GM23338 (cell line): ENCODE measurements around the gene MT1F. TPM values are rescaled to one million over a fixed set of nuclear protein-coding genes. Genes with fewer than 3 reads are reported as not detected.

Experiments
- ATAC-seq: fragments of 200-7000 bp; cut with Tn5 transposase; 3 replicates; pipeline ENCODE4 v1.9.1; 2020
- DNase-seq: peaks from one replicate; pipeline ENCODE4 v3.0.0-alpha.2; 2015; ENCODE audit warnings: low spot score
- H2AFZ ChIP-seq: fragments of 200-600 bp; sonication (generic); 2 replicates; pipeline ENCODE4 v1.8.0; 2016; ENCODE audit warnings: antibody characterized with exemption, mild to moderate bottlenecking, moderate library complexity
- H3F3A ChIP-seq: fragments of 200-600 bp; sonication (generic); replicated peaks from 2 replicates; pipeline ENCODE4 v1.8.0; 2017; ENCODE audit warnings: antibody characterized with exemption, mixed run types, low read depth
- H3K27ac ChIP-seq: fragments of 200-600 bp; sonication (generic); 2 replicates; pipeline ENCODE4 v1.6.1; 2016; ENCODE audit warnings: low read depth
- H3K27me3 ChIP-seq: fragments of 200-600 bp; sonication (generic); 2 replicates; pipeline ENCODE4 v1.8.0; 2016; ENCODE audit warnings: mild to moderate bottlenecking, mixed run types, moderate library complexity; ENCODE audit not compliant: insufficient read depth
- H3K36me3 ChIP-seq: fragments of 200-600 bp; sonication (generic); 2 replicates; pipeline ENCODE4 v1.8.0; 2016; ENCODE audit warnings: mild to moderate bottlenecking; ENCODE audit not compliant: insufficient read depth
- H3K4me1 ChIP-seq: fragments of 200-600 bp; sonication (generic); 2 replicates; pipeline ENCODE4 v1.8.0; 2016; ENCODE audit warnings: mild to moderate bottlenecking, moderate library complexity; ENCODE audit not compliant: insufficient read depth
- H3K4me2 ChIP-seq: fragments of 200-600 bp; sonication (generic); 2 replicates; pipeline ENCODE4 v1.7.1; 2017; ENCODE audit warnings: mixed run types
- H3K4me3 ChIP-seq: fragments of 200-600 bp; sonication (generic); 2 replicates; pipeline ENCODE4 v1.6.1; 2016; ENCODE audit warnings: mixed run types
- H3K79me2 ChIP-seq: fragments of 200-600 bp; sonication (generic); replicated peaks from 2 replicates; pipeline ENCODE4 v1.8.0; 2017; ENCODE audit warnings: mild to moderate bottlenecking; ENCODE audit not compliant: insufficient read depth
- H3K9me2 ChIP-seq: fragments of 200-600 bp; sonication (generic); 2 replicates; pipeline ENCODE4 v1.8.0; 2017; ENCODE audit not compliant: insufficient read depth
- H4K20me1 ChIP-seq: fragments of 200-600 bp; sonication (generic); replicated peaks from 2 replicates; pipeline ENCODE4 v1.8.0; 2017; ENCODE audit warnings: mild to moderate bottlenecking; ENCODE audit not compliant: insufficient read depth
- H3K27ac Mint-ChIP-seq: 2 replicates; pipeline ENCODE4 v1.8.0; 2020; ENCODE audit warnings: inconsistent platforms, mild to moderate bottlenecking, moderate library complexity, mixed read lengths
- H3K27me3 Mint-ChIP-seq: 3 replicates; pipeline ENCODE4 v1.8.0; 2022; ENCODE audit warnings: low read depth, mild to moderate bottlenecking, moderate library complexity, mixed read lengths, inconsistent platforms; ENCODE audit not compliant: insufficient read depth, poor library complexity
- H3K36me3 Mint-ChIP-seq: 3 replicates; pipeline ENCODE4 v1.8.0; 2021; ENCODE audit warnings: low read depth, mild to moderate bottlenecking, inconsistent platforms, moderate library complexity, mixed read lengths
- H3K4me1 Mint-ChIP-seq: 3 replicates; pipeline ENCODE4 v1.8.0; 2020; ENCODE audit warnings: mild to moderate bottlenecking, inconsistent platforms, mixed read lengths
- H3K4me3 Mint-ChIP-seq: 3 replicates; pipeline ENCODE4 v1.8.0; 2021; ENCODE audit warnings: moderate library complexity, mild to moderate bottlenecking, inconsistent platforms, mixed read lengths
- H3K9me3 Mint-ChIP-seq: 3 replicates; pipeline ENCODE4 v1.8.0; 2020; ENCODE audit warnings: moderate library complexity, mild to moderate bottlenecking, inconsistent platforms, mixed read lengths
- EZH2 ChIP-seq: fragments of 200-600 bp; sonication (generic); IDR thresholded peaks from one replicate; pipeline ENCODE4 v1.8.0; 2017; ENCODE audit warnings: antibody characterized with exemption, mild to moderate bottlenecking, low read depth; ENCODE audit not compliant: unreplicated experiment
- EZH2phosphoT487 ChIP-seq: fragments of 200-600 bp; sonication (generic); IDR thresholded peaks from one replicate; pipeline ENCODE4 v1.8.1; 2018; ENCODE audit warnings: antibody characterized with exemption; ENCODE audit not compliant: unreplicated experiment
- JUNB ChIP-seq: IDR thresholded peaks from one replicate; pipeline ENCODE4 v1.6.1; 2016; ENCODE audit warnings: antibody characterized with exemption; ENCODE audit not compliant: unreplicated experiment
- POLR2AphosphoS5 ChIP-seq: IDR thresholded peaks from 2 replicates; pipeline ENCODE4 v1.6.1; 2016; ENCODE audit warnings: antibody characterized with exemption, low read depth
- STAT1 ChIP-seq: IDR thresholded peaks from one replicate; pipeline ENCODE4 v1.6.1; 2016; ENCODE audit warnings: antibody characterized with exemption; ENCODE audit not compliant: unreplicated experiment
- ZNF331 ChIP-seq: fragments of 250-450 bp; sonication (Bioruptor Pico); IDR thresholded peaks from 2 replicates; pipeline ENCODE4 v1.5.0; 2020; ENCODE audit warnings: low read depth, mild to moderate bottlenecking, moderate library complexity
- polyA plus RNA-seq: library from polyadenylated mRNA; unstranded; fragments of >200 nt; fragmentation: Nextera tagmentation; extraction: Ambion mirVana; gene quantifications from 2 replicates; pipeline ENCODE4 v1.2.1, GENCODE V29; 2016
- total RNA-seq: library from RNA; depleted of rRNA; stranded (reverse); fragments of >200 nt; shearing (Covaris generic); gene quantifications from 2 replicates; pipeline ENCODE4 v1.2.3, GENCODE V29; 2014
- TF ChIP-seq, protein P1 (sequence below): IDR thresholded peaks from 2 replicates; pipeline ENCODE4 v1.6.1; 2016; ENCODE audit warnings: antibody characterized with exemption
- TF ChIP-seq, protein P2 (sequence below), 2 experiments: fragments of 200-600 bp in 1 of 2; sonication (generic) in 1 of 2; conservative IDR thresholded peaks; 2 replicates each; pipeline versions ENCODE4 v1.5.1 to v1.6.1; 2016 to 2017; ENCODE audit warnings: antibody characterized with exemption in 2 of 2, low read depth in 2 of 2, mild to moderate bottlenecking in 2 of 2, moderate library complexity in 1 of 2
- TF ChIP-seq, protein P3 (sequence below): IDR thresholded peaks from one replicate; pipeline ENCODE4 v1.6.1; 2018; ENCODE audit warnings: antibody characterized with exemption; ENCODE audit not compliant: unreplicated experiment

Gene MT1F
- total and polyA plus RNA-seq, 2 experiments from 2014 or later = 7.4 to 107 TPM

DNA sequence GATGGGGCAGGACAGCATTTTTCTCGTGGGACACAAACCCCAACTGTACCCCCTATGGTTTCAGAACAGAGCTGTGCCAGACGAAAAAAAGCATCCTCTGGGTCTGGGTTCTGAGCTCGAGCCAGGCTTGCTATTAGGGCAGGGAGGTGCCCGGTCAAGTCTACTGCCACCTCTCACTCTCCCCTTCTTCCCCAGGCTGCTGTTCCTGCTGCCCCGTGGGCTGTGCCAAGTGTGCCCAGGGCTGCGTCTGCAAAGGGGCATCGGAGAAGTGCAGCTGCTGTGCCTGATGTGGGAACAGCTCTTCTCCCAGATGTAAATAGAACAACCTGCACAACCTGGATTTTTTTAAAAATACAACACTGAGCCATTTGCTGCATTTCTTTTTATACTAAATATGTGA lies 31.1 kb upstream of the MT1F start (continued):
- TF ChIP-seq JUNB = no peak
- TF ChIP-seq POLR2AphosphoS5 = no peak
- TF ChIP-seq ZNF331 (CRISPR knock-in tag) = no peak
- TF ChIP-seq, protein P1, sequence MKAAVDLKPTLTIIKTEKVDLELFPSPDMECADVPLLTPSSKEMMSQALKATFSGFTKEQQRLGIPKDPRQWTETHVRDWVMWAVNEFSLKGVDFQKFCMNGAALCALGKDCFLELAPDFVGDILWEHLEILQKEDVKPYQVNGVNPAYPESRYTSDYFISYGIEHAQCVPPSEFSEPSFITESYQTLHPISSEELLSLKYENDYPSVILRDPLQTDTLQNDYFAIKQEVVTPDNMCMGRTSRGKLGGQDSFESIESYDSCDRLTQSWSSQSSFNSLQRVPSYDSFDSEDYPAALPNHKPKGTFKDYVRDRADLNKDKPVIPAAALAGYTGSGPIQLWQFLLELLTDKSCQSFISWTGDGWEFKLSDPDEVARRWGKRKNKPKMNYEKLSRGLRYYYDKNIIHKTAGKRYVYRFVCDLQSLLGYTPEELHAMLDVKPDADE = no peak

DNA sequence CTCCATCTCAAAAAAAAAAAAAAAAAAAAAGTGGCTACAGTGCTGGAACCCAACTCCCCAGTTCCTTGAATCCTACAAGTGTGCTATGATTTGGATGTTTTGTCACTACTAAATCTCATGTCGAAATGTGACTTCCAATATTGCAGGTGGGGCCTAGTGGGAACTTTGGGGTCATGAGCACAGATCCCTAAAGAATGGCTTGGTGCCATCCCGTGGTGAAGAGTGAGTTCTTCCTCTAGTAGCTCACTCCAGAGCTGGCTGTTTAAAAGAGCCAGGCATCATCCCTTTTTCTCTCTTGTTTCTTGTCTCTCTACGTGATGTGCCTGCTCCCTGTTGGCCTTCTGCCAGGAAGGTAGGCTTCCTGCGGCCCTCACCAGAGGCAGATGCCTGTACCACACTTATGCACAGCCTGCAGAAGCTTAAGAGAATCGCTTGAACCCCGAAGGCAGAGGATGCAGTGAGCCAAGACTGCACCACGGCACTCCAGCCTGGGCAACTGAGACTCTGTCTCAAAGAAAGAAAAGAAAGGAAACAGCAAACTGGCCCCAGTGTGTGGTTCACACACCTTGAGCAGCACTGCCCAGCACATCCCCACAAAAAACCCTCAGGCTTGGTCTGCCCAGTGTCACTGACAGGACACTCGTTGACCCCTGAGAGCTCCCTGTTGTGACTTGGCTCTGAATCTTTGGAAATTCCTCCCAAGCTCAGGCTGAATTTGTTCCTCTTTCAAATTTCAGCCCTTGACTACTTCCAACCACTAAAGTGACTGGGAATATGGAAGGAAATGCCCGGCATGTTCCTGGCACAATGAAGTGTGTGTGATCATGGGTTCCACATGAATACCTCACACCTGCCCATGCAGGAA lies 29.0 kb upstream of the MT1F start:
- H3K27ac ChIP-seq = no peak overlapping the region
- Mint-ChIP-seq H3K27me3 (peaks cover 96% of the 10 kb centered on the region), H3K9me3 (no peaks in the 10 kb centered on the region), H3K4me3 (no peak overlapping the region), H3K27ac (no peak overlapping the region), H3K36me3 (peaks cover 14% of the 10 kb centered on the region; the same call in 1 of the 3 replicates), H3K4me1 (peaks cover 23% of the 10 kb centered on the region)
- H3K27me3 ChIP-seq = peaks cover 100% of the 10 kb centered on the region
- no peak overlapping the region for H3K4me3 ChIP-seq
- H3K36me3 ChIP-seq = no peaks in the 10 kb centered on the region
- H3K4me2 ChIP-seq = no peak overlapping the region
- peaks cover 12% of the 10 kb centered on the region; the same call in 1 of the 2 replicates for H3F3A ChIP-seq
- no peak overlapping the region for H2AFZ ChIP-seq
- H4K20me1 ChIP-seq = peaks cover 17% of the 10 kb centered on the region
- TF ChIP-seq, protein P2, sequence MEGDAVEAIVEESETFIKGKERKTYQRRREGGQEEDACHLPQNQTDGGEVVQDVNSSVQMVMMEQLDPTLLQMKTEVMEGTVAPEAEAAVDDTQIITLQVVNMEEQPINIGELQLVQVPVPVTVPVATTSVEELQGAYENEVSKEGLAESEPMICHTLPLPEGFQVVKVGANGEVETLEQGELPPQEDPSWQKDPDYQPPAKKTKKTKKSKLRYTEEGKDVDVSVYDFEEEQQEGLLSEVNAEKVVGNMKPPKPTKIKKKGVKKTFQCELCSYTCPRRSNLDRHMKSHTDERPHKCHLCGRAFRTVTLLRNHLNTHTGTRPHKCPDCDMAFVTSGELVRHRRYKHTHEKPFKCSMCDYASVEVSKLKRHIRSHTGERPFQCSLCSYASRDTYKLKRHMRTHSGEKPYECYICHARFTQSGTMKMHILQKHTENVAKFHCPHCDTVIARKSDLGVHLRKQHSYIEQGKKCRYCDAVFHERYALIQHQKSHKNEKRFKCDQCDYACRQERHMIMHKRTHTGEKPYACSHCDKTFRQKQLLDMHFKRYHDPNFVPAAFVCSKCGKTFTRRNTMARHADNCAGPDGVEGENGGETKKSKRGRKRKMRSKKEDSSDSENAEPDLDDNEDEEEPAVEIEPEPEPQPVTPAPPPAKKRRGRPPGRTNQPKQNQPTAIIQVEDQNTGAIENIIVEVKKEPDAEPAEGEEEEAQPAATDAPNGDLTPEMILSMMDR (conservative IDR thresholded peaks at IDR 0.05; ENCODE audit: low read depth in 2 of 2) = peak in 1 of 2 experiments; percentile 27; a peak in 1 of 4 replicates
- TF ChIP-seq EZH2phosphoT487 (no peak), STAT1 (no peak)
- no peaks in the 10 kb centered on the region for H3K9me2 ChIP-seq
- no peak for DNase-seq
- no peaks in the 10 kb centered on the region for H3K79me2 ChIP-seq
- H3K4me1 ChIP-seq = peaks cover 23% of the 10 kb centered on the region; the same call in 1 of the 2 replicates
- no peak for ATAC-seq

DNA sequence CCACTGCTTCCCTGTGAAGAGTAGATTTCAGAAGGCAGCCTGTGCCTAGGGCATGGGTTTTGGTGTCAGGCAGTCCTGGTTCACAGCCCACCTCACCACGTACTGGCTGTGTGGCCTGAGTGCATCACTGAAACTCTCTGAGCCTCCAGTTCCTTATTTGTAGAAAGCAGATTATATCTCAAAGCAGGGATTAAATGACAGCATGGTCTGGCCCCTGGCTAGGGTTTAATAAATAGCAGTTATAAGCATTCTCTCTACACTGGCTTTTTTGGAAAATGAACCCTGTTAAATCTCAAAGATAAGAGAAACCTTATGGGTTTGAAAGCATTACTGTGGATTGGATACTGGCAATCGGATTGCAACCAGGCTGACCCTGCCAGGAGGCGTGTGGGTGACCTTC lies 28.2 kb upstream of the MT1F start:
- peaks cover 100% of the 10 kb centered on the region for H3K27me3 ChIP-seq
- H3K27me3 Mint-ChIP-seq = peaks cover 99% of the 10 kb centered on the region
- TF ChIP-seq EZH2phosphoT487 (no peak), EZH2 (no peak), ZNF331 (CRISPR knock-in tag) (no peak), JUNB (no peak), POLR2AphosphoS5 (no peak), STAT1 (no peak)
- TF ChIP-seq, protein P1 = no peak
- TF ChIP-seq, protein P3, sequence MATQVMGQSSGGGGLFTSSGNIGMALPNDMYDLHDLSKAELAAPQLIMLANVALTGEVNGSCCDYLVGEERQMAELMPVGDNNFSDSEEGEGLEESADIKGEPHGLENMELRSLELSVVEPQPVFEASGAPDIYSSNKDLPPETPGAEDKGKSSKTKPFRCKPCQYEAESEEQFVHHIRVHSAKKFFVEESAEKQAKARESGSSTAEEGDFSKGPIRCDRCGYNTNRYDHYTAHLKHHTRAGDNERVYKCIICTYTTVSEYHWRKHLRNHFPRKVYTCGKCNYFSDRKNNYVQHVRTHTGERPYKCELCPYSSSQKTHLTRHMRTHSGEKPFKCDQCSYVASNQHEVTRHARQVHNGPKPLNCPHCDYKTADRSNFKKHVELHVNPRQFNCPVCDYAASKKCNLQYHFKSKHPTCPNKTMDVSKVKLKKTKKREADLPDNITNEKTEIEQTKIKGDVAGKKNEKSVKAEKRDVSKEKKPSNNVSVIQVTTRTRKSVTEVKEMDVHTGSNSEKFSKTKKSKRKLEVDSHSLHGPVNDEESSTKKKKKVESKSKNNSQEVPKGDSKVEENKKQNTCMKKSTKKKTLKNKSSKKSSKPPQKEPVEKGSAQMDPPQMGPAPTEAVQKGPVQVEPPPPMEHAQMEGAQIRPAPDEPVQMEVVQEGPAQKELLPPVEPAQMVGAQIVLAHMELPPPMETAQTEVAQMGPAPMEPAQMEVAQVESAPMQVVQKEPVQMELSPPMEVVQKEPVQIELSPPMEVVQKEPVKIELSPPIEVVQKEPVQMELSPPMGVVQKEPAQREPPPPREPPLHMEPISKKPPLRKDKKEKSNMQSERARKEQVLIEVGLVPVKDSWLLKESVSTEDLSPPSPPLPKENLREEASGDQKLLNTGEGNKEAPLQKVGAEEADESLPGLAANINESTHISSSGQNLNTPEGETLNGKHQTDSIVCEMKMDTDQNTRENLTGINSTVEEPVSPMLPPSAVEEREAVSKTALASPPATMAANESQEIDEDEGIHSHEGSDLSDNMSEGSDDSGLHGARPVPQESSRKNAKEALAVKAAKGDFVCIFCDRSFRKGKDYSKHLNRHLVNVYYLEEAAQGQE = no peak
- TF ChIP-seq, protein P2 (conservative IDR thresholded peaks at IDR 0.05; ENCODE audit: low read depth in 2 of 2) = no peak

More for the DNA sequence above, 28.2 kb upstream of the MT1F start:
- H3K27ac ChIP-seq = no peak overlapping the region
- H3F3A ChIP-seq = peaks cover 12% of the 10 kb centered on the region; the same call in 1 of the 2 replicates
- no peaks in the 10 kb centered on the region for H3K9me2 ChIP-seq
- Mint-ChIP-seq H3K9me3 (no peaks in the 10 kb centered on the region), H3K36me3 (peaks cover 14% of the 10 kb centered on the region; the same call in 1 of the 3 replicates), H3K4me3 (no peak overlapping the region), H3K4me1 (peaks cover 23% of the 10 kb centered on the region), H3K27ac (no peak overlapping the region)
- H3K79me2 ChIP-seq = no peaks in the 10 kb centered on the region
- H3K4me2 ChIP-seq = no peak overlapping the region
- ATAC-seq = no peak
- H3K4me1 ChIP-seq = peaks cover 24% of the 10 kb centered on the region; the same call in 1 of the 2 replicates
- DNase-seq = no peak
- H2AFZ ChIP-seq = no peak overlapping the region
- no peaks in the 10 kb centered on the region for H3K36me3 ChIP-seq
- no peak overlapping the region for H3K4me3 ChIP-seq
- peaks cover 19% of the 10 kb centered on the region for H4K20me1 ChIP-seq
